ENCODE data around the gene ADM.

GRCh38 chr11:10273738-10274137, 31.1 kb upstream of the ADM start:
- TF ChIP-seq POLR2A (IDR thresholded peaks at IDR 0.05) (no peak), CTCF (IDR thresholded peaks at IDR 0.05) (no peak)

Measured in thyroid gland (tissue), 4 donors.